Tibial nerve (tissue), 4 donors: ENCODE measurements around the gene SNRK. TPM values are rescaled to one million over a fixed set of nuclear protein-coding genes. Genes with fewer than 3 reads are reported as not detected.

Source experiments
- DNase-seq, 2 donors: peaks; one replicate each; pipeline ENCODE4 v3.0.0-alpha.2; 2019; ENCODE audit warnings: low spot score in 2 of 2
- H3K27ac ChIP-seq, 4 donors: fragments of 200-600 bp; sonication (generic) in 3 of 4; one replicate each; pipeline ENCODE4 v1.5.1; 2017 to 2019; ENCODE audit warnings: mild to moderate bottlenecking in 1 of 4
- H3K27me3 ChIP-seq, 2 donors: fragments of 200-600 bp; sonication (generic) in 1 of 2; one replicate each; pipeline versions ENCODE4 v1.5.1 to v1.6.0; 2017 to 2019
- H3K36me3 ChIP-seq, 3 donors: fragments of 200-600 bp; sonication (generic); one replicate each; pipeline ENCODE4 v1.5.1; 2018 to 2019
- H3K4me1 ChIP-seq, 4 donors: fragments of 200-600 bp; sonication (generic) in 3 of 4; one replicate each; pipeline ENCODE4 v1.5.1; 2017 to 2019
- H3K4me3 ChIP-seq, 4 donors: fragments of 200-600 bp; sonication (generic) in 3 of 4; one replicate each; pipeline ENCODE4 v1.5.1; 2017 to 2019; ENCODE audit warnings: mild to moderate bottlenecking in 1 of 4, moderate library complexity in 1 of 4
- H3K9me3 ChIP-seq, 4 donors: fragments of 200-600 bp; sonication (generic) in 3 of 4; one replicate each; pipeline ENCODE4 v1.5.1; 2017 to 2019
- CTCF ChIP-seq, 5 experiments: fragments of 200-600 bp in 3 of 5; fragments of 450-650 bp in 2 of 5; sonication (generic) in 3 of 5; IDR thresholded peaks; one replicate each; pipeline ENCODE4 v1.5.1; 2016 to 2019; ENCODE audit warnings: antibody characterized with exemption in 5 of 5, mild to moderate bottlenecking in 3 of 5, moderate library complexity in 2 of 5
- EP300 ChIP-seq, 2 donors: sonication (generic); formaldehyde crosslinking; IDR thresholded peaks; one replicate each; pipeline ENCODE4 v1.6.1; 2017; ENCODE audit warnings: antibody characterized with exemption in 2 of 2, mild to moderate bottlenecking in 1 of 2
- POLR2A ChIP-seq, 2 donors: fragments of 450-650 bp; IDR thresholded peaks; one replicate each; pipeline ENCODE4 v1.6.1; 2017; ENCODE audit warnings: antibody characterized with exemption in 2 of 2, mild to moderate bottlenecking in 2 of 2, moderate library complexity in 2 of 2
- WGBS, 2 donors: methylation state at CpG; one replicate each; pipeline ENCODE4 v1.1.5; 2018; 5-methylcytosine and 5-hydroxymethylcytosine counted together
- total RNA-seq, 4 donors: library from RNA; depleted of rRNA; stranded (reverse); fragments of >200 nt; gene quantifications; one replicate each; pipeline ENCODE4 v1.1.0, GENCODE V29; 2016

SNRK gene
- total RNA-seq, 4 donors from 2014 or later = 59.6 to 83.1 (median 73.7) TPM

DNA sequence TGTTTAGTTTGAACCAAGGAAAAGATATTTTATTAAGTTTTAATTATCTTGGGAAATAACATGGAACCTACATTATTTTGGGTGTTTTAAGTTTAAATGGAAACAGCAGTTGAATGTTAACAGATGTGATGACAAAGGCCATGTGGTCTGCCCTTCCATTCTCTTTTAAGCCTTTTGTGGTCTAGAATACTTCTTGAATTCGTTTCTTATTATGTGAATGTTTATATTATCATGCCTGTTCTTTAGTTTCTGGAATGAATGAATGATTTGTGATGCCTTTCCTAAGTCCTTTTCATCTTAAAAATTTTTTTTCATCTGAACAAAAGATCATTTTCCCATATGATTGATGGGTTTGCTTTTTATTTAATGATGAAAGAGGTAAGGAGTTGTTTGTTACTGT is 44.6 kb downstream of the SNRK start:
- DNase-seq = no peak
- H3K27ac ChIP-seq = no peak overlapping the region
- H3K36me3 ChIP-seq = peaks cover 0 to 40% (median 13%) of the 10 kb centered on the region in 3 donors
- H3K4me3 ChIP-seq = no peak overlapping the region
- TF ChIP-seq POLR2A (IDR thresholded peaks at IDR 0.05) (no peak), EP300 (IDR thresholded peaks at IDR 0.05) (no peak), CTCF (IDR thresholded peaks at IDR 0.05) (no peak)
- 5 to 16% methylated on average over 1 of the region's 1 CpG for WGBS, 2 donors
- peaks cover 0 to 44% (median 12%) of the 10 kb centered on the region in 4 donors for H3K4me1 ChIP-seq
- H3K27me3 ChIP-seq = no peaks in the 10 kb centered on the region
- peaks cover 0 to 6% (median 2%) of the 10 kb centered on the region in 4 donors for H3K9me3 ChIP-seq

DNA sequence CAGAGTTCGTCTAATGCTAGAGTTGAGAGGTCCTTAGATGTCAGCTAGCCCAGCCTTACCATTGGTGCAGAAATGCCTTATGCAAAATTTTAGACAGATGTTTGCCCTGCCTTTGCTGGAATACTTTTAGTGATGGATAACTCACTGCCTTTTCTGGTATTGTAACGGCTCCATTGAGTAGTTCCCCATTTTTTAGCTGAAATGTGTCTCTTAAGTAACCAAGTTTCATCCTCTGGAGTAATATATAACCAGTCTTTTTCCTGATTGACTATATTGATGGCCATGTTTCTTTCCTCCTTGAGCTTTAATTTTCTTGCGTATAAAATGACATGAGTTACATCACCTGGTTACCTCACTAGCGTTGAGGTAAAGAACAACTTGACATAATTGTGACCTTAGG is 45.0 kb downstream of the SNRK start:
- 75 to 76% methylated on average over 4 of the region's 4 CpGs for WGBS, 2 donors
- TF ChIP-seq EP300 (IDR thresholded peaks at IDR 0.05) = no peak
- no peak for TF ChIP-seq POLR2A (IDR thresholded peaks at IDR 0.05)
- TF ChIP-seq CTCF (IDR thresholded peaks at IDR 0.05) = no peak
- no peak overlapping the region for H3K27ac ChIP-seq
- H3K9me3 ChIP-seq = peaks cover 0 to 10% (median 3%) of the 10 kb centered on the region in 4 donors
- peaks cover 0 to 44% (median 13%) of the 10 kb centered on the region in 3 donors for H3K36me3 ChIP-seq
- H3K4me3 ChIP-seq = no peak overlapping the region
- H3K27me3 ChIP-seq = no peaks in the 10 kb centered on the region
- peaks cover 0 to 40% (median 12%) of the 10 kb centered on the region in 4 donors for H3K4me1 ChIP-seq
- DNase-seq = no peak

GRCh38 chr3:43334976-43335375 is 48.6 kb downstream of the SNRK start:
- H3K27me3 ChIP-seq = no peaks in the 10 kb centered on the region
- TF ChIP-seq EP300 (IDR thresholded peaks at IDR 0.05) (no peak), POLR2A (IDR thresholded peaks at IDR 0.05) (no peak), CTCF (IDR thresholded peaks at IDR 0.05) (no peak)
- WGBS, 2 donors = 91% methylated on average over 1 of the region's 1 CpG
- peaks cover 0 to 42% (median 16%) of the 10 kb centered on the region in 4 donors for H3K9me3 ChIP-seq
- no peak overlapping the region for H3K27ac ChIP-seq
- H3K4me3 ChIP-seq = no peak overlapping the region
- H3K36me3 ChIP-seq = peaks cover 0 to 80% (median 25%) of the 10 kb centered on the region in 3 donors
- H3K4me1 ChIP-seq = peaks cover 0 to 11% (median 1%) of the 10 kb centered on the region in 4 donors
- no peak for DNase-seq

DNA sequence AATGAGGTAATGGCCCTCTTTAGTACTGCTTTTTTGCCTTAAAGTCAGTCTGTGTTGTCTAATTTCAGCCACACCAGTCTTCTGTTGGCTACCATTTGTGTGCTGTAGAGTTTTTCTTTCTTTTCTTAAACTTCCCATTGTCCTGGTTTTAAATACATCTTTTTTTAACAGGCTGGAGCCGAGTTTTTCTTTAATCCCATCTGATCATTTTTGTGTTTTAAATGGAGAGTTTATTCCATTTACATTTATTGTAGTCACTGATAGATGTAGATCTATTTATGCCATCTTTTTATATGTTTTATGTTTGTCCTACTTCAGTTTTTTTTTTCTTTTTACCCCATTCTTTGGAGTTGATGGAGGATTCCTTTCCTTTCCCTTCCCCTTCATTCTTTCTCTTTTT is 49.5 kb downstream of the SNRK start:
- no peak overlapping the region for H3K27ac ChIP-seq
- TF ChIP-seq CTCF (IDR thresholded peaks at IDR 0.05) (no peak), POLR2A (IDR thresholded peaks at IDR 0.05) (no peak), EP300 (IDR thresholded peaks at IDR 0.05) (no peak)
- H3K4me3 ChIP-seq = no peak overlapping the region
- peaks cover 0 to 45% (median 16%) of the 10 kb centered on the region in 4 donors for H3K9me3 ChIP-seq
- DNase-seq = no peak
- H3K4me1 ChIP-seq = peaks cover 0 to 5% (median 1%) of the 10 kb centered on the region in 4 donors
- H3K36me3 ChIP-seq = peaks cover 0 to 88% (median 34%) of the 10 kb centered on the region in 3 donors
- WGBS, 2 donors = 100% methylated on average over 1 of the region's 1 CpG
- H3K27me3 ChIP-seq = no peaks in the 10 kb centered on the region

DNA sequence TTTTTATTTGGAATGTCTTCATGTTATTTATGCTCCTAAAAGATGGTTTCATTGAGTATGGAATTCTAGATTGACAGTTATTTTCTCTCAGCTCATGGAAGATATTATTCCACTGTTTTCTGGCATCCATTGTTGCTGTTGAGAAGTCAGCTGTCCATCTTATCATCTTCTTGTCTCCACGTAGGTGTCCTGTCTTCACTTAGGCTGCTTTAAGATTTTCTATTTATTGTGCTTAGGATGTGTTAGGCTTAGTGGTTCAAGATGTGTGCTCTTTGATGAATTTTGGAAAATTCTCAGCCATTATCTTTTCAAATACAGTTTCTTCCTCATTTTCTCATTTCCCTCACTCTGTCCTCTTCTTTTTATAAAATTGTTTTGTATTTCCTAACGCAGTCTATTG is 52.0 kb downstream of the SNRK start:
- Histone ChIP-seq H3K36me3 (peaks cover 0 to 100% (median 35%) of the 10 kb centered on the region in 3 donors), H3K27ac (no peak overlapping the region), H3K27me3 (no peaks in the 10 kb centered on the region), H3K9me3 (peaks cover 0 to 45% (median 16%) of the 10 kb centered on the region in 4 donors), H3K4me1 (no peaks in the 10 kb centered on the region), H3K4me3 (no peak overlapping the region)
- WGBS, 2 donors = 98% methylated on average over 2 of the region's 2 CpGs
- TF ChIP-seq POLR2A (IDR thresholded peaks at IDR 0.05) = no peak
- TF ChIP-seq CTCF (IDR thresholded peaks at IDR 0.05) = no peak
- TF ChIP-seq EP300 (IDR thresholded peaks at IDR 0.05) = no peak
- no peak for DNase-seq
